Loucy (cell line): ENCODE measurements around the gene CUL1.

Source experiments
- CTCF ChIP-seq: fragments of 200-600 bp; sonication (generic); conservative IDR thresholded peaks from 2 replicates; pipeline ENCODE4 v1.5.1; 2014; ENCODE audit warnings: mild to moderate bottlenecking, antibody characterized with exemption, low read length
- EZH2phosphoT487 ChIP-seq: fragments of 200-600 bp; IDR thresholded peaks from 2 replicates; pipeline ENCODE4 v1.6.1; 2018; ENCODE audit warnings: antibody characterized with exemption, mild to moderate bottlenecking, moderate library complexity, borderline replicate concordance

GRCh38 chr7:148723846-148724245 lies 25.1 kb downstream of the CUL1 start:
- TF ChIP-seq CTCF (no peak), EZH2phosphoT487 (no peak)
